Progenitor cell of endocrine pancreas (in vitro differentiated cells): ENCODE results near the gene DOLK. TPM values are rescaled to one million over a fixed set of nuclear protein-coding genes. Genes with fewer than 3 reads are reported as not detected.
"Not testable (repeated sequence)": the region's sequence is repeated elsewhere in the genome, so short reads cannot be mapped to it uniquely, and the experiment has no call there.

Experiments
- DNase-seq: peaks from one replicate; pipeline ENCODE4 v3.0.0; 2021; ENCODE audit warnings: low spot score; ENCODE audit not compliant: unreplicated experiment
- H3K27ac Mint-ChIP-seq: 2 replicates; pipeline ENCODE4 v1.8.0; 2021; ENCODE audit warnings: mild to moderate bottlenecking, moderate library complexity, mixed read lengths
- H3K27me3 Mint-ChIP-seq: 2 replicates; pipeline ENCODE4 v1.8.0; 2021; ENCODE audit warnings: mixed read lengths
- H3K36me3 Mint-ChIP-seq: 2 replicates; pipeline ENCODE4 v1.8.0; 2022; ENCODE audit warnings: mixed read lengths; ENCODE audit not compliant: insufficient read depth
- H3K4me1 Mint-ChIP-seq: 2 replicates; pipeline ENCODE4 v1.8.0; 2021; ENCODE audit warnings: low read depth, mixed read lengths
- H3K4me3 Mint-ChIP-seq: 2 replicates; pipeline ENCODE4 v1.8.0; 2021; ENCODE audit warnings: low read depth, mild to moderate bottlenecking, moderate library complexity, mixed read lengths
- H3K9me3 Mint-ChIP-seq: 2 replicates; pipeline ENCODE4 v1.8.0; 2021; ENCODE audit warnings: low read depth, mixed read lengths
- total RNA-seq: library from RNA; stranded (reverse); gene quantifications from 2 replicates; pipeline ENCODE4 v1.2.1, GENCODE V29; 2021
- TF ChIP-seq, protein P1 (sequence below): fragments of 200-600 bp; sonication (generic); IDR thresholded peaks from one replicate; pipeline ENCODE4 v1.5.0; 2021; ENCODE audit warnings: antibody characterized with exemption, mild to moderate bottlenecking; ENCODE audit not compliant: unreplicated experiment

DOLK gene
- total RNA-seq, 1 donor from 2014 or later, result 16.3 TPM

DNA sequence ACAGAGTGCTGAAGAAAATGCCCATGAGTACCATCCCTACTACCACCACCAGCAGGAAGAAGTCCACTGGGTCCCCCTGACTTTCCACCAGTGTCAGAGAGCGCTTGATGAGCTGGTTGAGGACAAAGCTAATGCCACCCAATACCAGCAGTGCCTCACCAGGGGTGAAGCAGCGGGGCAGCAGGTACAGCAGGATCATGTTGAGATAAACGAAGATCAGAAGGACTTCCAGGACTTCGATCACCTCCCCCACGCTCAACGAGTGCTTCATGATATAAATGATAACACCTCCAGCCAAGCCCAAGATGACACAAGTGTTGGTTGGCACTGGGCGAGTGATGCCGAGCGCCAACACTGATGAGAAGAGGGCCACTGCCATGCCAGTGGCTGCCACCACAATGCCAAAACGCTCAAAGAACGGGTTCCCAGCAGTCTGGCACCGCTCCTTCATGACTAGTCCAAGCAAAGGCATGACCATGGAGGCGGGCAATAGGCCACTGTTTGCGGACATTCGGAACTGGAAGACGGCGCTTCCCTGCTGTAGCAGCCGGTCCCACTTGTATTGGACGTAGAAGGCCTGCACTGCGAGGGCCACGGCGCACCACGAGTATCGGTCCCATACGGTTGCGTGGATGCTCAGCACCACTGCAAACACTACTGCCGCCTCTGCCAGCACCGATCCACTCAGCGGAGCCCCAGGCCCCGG is 679 bp downstream of the DOLK start:
- H3K4me1 Mint-ChIP-seq, result peaks cover 12% of the 10 kb centered on the region
- TF ChIP-seq, protein P1, sequence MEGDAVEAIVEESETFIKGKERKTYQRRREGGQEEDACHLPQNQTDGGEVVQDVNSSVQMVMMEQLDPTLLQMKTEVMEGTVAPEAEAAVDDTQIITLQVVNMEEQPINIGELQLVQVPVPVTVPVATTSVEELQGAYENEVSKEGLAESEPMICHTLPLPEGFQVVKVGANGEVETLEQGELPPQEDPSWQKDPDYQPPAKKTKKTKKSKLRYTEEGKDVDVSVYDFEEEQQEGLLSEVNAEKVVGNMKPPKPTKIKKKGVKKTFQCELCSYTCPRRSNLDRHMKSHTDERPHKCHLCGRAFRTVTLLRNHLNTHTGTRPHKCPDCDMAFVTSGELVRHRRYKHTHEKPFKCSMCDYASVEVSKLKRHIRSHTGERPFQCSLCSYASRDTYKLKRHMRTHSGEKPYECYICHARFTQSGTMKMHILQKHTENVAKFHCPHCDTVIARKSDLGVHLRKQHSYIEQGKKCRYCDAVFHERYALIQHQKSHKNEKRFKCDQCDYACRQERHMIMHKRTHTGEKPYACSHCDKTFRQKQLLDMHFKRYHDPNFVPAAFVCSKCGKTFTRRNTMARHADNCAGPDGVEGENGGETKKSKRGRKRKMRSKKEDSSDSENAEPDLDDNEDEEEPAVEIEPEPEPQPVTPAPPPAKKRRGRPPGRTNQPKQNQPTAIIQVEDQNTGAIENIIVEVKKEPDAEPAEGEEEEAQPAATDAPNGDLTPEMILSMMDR, result no peak
- no peaks in the 10 kb centered on the region for H3K9me3 Mint-ChIP-seq
- no peak for DNase-seq
- H3K4me3 Mint-ChIP-seq, result peak overlapping the region; percentile 91
- no peaks in the 10 kb centered on the region for H3K27me3 Mint-ChIP-seq
- H3K27ac Mint-ChIP-seq, result peak overlapping the region; percentile 94
- peaks cover 7% of the 10 kb centered on the region for H3K36me3 Mint-ChIP-seq

DNA sequence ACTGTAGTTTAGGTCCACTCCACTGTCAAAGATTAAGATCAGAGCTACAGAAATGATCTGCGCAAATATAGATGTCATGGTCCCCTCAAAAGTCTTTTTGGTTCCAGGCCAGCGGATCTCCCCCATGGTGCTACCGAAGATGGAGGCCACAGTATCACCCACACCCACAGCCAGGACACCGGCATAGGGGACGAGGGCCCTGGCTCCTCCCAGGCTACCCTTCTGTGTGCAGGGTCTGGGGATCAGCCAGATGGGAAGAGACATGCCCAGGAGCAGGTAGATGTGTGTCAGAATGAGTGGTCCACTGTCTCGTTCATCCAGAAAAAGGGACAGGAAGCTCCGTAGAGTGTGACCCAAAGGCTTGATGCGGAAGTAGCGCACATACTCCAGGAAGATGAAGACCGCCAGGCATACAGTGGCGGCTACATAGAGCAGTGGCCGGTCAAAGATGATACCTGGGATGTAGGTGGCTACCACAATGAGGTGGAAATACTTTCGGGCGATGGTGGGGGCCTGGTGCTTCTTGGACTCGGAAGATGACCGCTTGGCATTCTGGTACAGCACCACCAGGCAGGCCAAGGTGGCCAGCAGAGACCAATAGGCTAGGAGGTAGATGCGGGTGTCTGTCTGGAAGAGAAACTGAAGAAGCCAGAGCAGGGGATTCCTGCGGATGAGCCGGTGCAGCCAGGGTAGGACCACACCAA is 1.5 kb downstream of the DOLK start:
- Mint-ChIP-seq H3K27me3 (no peaks in the 10 kb centered on the region), H3K36me3 (peaks cover 6% of the 10 kb centered on the region), H3K4me1 (peaks cover 12% of the 10 kb centered on the region), H3K9me3 (no peaks in the 10 kb centered on the region), H3K27ac (peak overlapping the region; percentile 33), H3K4me3 (peak overlapping the region; percentile 91)
- no peak for DNase-seq
- TF ChIP-seq, protein P1, result no peak

DNA sequence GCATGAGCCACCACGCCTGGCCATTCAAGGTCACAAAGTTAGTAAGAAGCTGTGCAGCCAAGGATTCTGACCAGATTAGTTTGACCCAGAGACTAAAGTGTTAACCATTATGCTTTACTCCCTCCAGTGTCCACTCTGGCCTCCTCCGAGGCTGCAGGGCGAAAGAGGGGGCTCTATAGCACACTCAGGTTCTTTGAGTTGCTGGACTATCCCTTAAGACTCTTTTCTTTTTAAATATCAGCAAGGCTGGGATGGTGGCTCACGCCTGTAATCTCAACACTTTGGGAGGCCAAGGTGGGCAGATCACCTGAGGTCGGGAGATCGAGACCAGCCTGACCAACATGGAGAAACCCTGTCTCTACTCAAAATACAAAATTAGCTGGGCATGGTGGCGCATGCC is 2.4 kb downstream of the DOLK start:
- DNase-seq, H3K9me3 Mint-ChIP-seq, H3K27me3 Mint-ChIP-seq, H3K36me3 Mint-ChIP-seq, H3K27ac Mint-ChIP-seq, H3K4me3 Mint-ChIP-seq: not testable (repeated sequence)
- peaks cover 12% of the 10 kb centered on the region for H3K4me1 Mint-ChIP-seq

DNA sequence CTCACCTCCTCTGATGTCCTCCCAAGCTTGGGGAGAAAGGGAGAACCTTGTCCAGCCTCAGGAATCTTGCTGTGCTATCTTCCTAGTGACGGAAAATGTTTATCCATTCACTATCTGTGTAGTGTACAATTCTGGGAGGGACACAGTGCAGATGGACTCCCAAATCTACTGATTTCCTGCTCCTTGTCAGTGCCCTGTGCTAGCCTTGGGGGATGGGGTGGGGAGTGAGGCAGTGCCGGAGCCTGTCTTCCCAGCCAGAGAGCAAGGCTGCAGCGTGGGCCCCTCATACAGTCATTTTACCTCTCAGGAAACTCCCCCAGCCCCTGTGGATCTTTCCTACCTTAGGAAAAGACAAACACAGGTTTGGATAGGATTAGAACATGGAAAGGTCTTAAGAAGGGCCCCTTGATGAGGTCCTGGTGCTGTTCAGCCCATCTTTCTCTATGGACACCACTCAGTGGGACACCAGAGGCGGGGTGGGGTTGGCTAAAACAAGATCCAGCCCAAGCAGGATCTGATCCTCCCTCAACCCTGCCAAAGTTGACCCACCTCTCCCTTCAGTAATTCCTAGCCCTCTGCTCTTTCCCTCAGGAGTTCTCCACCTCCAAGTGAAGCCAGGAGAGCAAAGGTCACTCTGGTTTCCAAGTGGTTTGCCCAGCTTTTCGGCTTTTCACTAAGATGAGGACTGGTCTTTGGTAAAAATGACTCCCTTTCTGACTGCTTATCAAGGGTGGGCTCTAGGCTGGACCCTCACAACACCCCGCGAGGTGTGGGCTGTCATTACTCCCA is 3.4 kb downstream of the DOLK start:
- H3K4me1 Mint-ChIP-seq, result peaks cover 12% of the 10 kb centered on the region
- no peak for DNase-seq
- no peak overlapping the region for H3K4me3 Mint-ChIP-seq
- H3K36me3 Mint-ChIP-seq, result peaks cover 6% of the 10 kb centered on the region
- peak overlapping the region; percentile 71 for H3K27ac Mint-ChIP-seq
- no peaks in the 10 kb centered on the region for H3K9me3 Mint-ChIP-seq
- TF ChIP-seq, protein P1, result no peak
- no peaks in the 10 kb centered on the region for H3K27me3 Mint-ChIP-seq

DNA sequence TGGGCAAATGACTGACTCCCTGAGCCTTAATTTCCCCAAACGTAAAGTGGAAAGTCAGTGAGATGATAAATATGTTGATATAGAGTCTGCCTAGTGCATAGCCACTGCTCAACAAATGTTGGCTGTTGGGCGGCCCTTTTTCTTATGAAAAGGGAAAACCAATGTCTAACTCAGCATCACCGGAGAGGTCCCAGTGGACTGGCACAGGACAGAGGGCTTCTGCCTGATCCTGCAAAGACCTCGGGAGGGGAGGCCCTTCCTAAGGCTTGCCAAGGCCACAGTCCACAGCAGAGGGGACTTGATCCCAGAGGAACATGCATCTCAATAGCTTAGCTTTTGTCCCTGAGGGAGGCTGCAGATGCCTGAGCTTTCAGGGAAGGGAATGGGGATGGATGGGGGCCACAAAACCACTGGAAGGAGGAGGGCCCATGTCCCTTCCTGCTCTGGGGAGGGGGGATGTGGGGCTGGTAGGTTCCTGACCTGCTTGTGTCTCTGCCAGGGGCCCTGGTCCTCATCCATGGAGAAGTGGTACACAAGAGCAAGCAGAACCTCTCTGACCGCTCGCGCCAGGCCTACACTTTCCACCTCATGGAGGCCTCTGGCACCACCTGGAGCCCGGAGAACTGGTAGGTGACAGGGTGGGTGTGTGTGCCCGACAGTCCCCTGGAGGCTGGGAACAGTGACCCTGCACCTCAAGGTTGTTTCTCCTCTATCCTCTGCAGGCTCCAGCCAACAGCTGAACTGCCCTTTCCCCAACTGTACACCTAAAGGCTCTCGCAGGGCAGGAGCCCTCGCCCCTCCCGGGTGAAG is 6.3 kb downstream of the DOLK start:
- TF ChIP-seq, protein P1, result no peak
- H3K27ac Mint-ChIP-seq, result no peak overlapping the region
- DNase-seq, result no peak
- peaks cover 4% of the 10 kb centered on the region for H3K36me3 Mint-ChIP-seq
- no peaks in the 10 kb centered on the region for H3K9me3 Mint-ChIP-seq
- no peaks in the 10 kb centered on the region for H3K27me3 Mint-ChIP-seq
- H3K4me1 Mint-ChIP-seq, result peaks cover 4% of the 10 kb centered on the region
- H3K4me3 Mint-ChIP-seq, result no peak overlapping the region
